SK-N-SH (cell line): ENCODE data around the gene PRMT3. TPM values are rescaled to one million over a fixed set of nuclear protein-coding genes. Genes with fewer than 3 reads are reported as not detected.
A peak's percentile ranks its signal among the peaks of the same experiment; 100 is the strongest.

Experiments
- CTCF ChIA-PET: fragments of 300-600, 350-600 bp; formaldehyde crosslinking; extraction: SDS; loops from one replicate; lab custom pipeline; 2021; lab: Yijun Ruan, JAX
- POLR2A ChIA-PET: fragments of 350-600 bp; sonication (Branson Sonifier 250); formaldehyde crosslinking; extraction: SDS; loops from one replicate; lab custom pipeline; 2020; ENCODE audit warnings: antibody characterized with exemption, inconsistent platforms; lab: Yijun Ruan, JAX
- DNase-seq: peaks from one replicate; pipeline ENCODE4 v3.0.0; 2012
- H2AFZ ChIP-seq: fragments of 200-600 bp; sonication (generic); 2 replicates; pipeline ENCODE4 v1.8.1; 2016; ENCODE audit warnings: antibody characterized with exemption, mild to moderate bottlenecking, low read depth
- H3F3A ChIP-seq: fragments of 200-600 bp; sonication (generic); replicated peaks from 2 replicates; pipeline ENCODE3; 2016; ENCODE audit warnings: antibody characterized with exemption, mild to moderate bottlenecking; ENCODE audit not compliant: insufficient read depth
- H3K27ac ChIP-seq, 2 experiments: fragments of 200-500 bp in 1 of 2; fragments of 200-600 bp in 1 of 2; sonication (Bioruptor generic) in 1 of 2; sonication (generic), shearing (Covaris generic) in 1 of 2; 2 replicates each; pipeline versions ENCODE4 v1.5.1 to v1.6.1; 2014 to 2016; ENCODE audit warnings: low read depth in 2 of 2, inconsistent platforms in 1 of 2, low read length in 1 of 2, mild to moderate bottlenecking in 1 of 2, mixed read lengths in 1 of 2
- H3K27me3 ChIP-seq: fragments of 200-600 bp; sonication (generic), shearing (Covaris generic); 2 replicates; pipeline ENCODE4 v1.6.1; 2016; ENCODE audit warnings: mixed run types; ENCODE audit not compliant: insufficient read depth
- H3K36me3 ChIP-seq, 2 experiments: fragments of 200-500 bp in 1 of 2; fragments of 200-600 bp in 1 of 2; sonication (Bioruptor generic) in 1 of 2; sonication (generic) in 1 of 2; replicated peaks in 1 of 2; 2 replicates each; pipeline versions ENCODE3 to v1.5.1; 2014 to 2016; ENCODE audit warnings: low read length in 1 of 2, mild to moderate bottlenecking in 1 of 2; ENCODE audit not compliant: insufficient read depth in 2 of 2, control insufficient read depth in 1 of 2
- H3K4me1 ChIP-seq, 2 experiments: fragments of 200-500 bp in 1 of 2; fragments of 200-600 bp in 1 of 2; sonication (Bioruptor generic) in 1 of 2; sonication (generic), shearing (Covaris generic) in 1 of 2; 2 replicates each; pipeline versions ENCODE4 v1.5.1 to v1.6.1; 2014 to 2016; ENCODE audit warnings: low read depth in 1 of 2, low read length in 1 of 2, mixed run types in 1 of 2; ENCODE audit not compliant: insufficient read depth in 2 of 2, control insufficient read depth in 1 of 2
- H3K4me2 ChIP-seq: fragments of 200-600 bp; sonication (generic), shearing (Covaris generic); 2 replicates; pipeline ENCODE4 v1.6.1; 2017; ENCODE audit warnings: mixed run types
- H3K4me3 ChIP-seq, 2 experiments: fragments of 200-500 bp in 1 of 2; fragments of 200-600 bp in 1 of 2; sonication (Bioruptor generic) in 1 of 2; sonication (generic), shearing (Covaris generic) in 1 of 2; 2 replicates each; pipeline versions ENCODE4 v1.5.1 to v1.8.1; 2014 to 2016; ENCODE audit warnings: low read depth in 2 of 2, inconsistent platforms in 1 of 2, low read length in 1 of 2, mild to moderate bottlenecking in 1 of 2, mixed read lengths in 1 of 2, moderate library complexity in 1 of 2
- H3K79me2 ChIP-seq: fragments of 200-600 bp; sonication (generic); 2 replicates; pipeline ENCODE4 v1.8.1; 2017; ENCODE audit warnings: mild to moderate bottlenecking; ENCODE audit not compliant: insufficient read depth
- H3K9ac ChIP-seq: fragments of 200-600 bp; sonication (generic); 2 replicates; pipeline ENCODE4 v1.6.1; 2017; ENCODE audit warnings: mixed run types
- H3K9me2 ChIP-seq: fragments of 200-600 bp; sonication (generic); 2 replicates; pipeline ENCODE4 v1.6.1; 2017; ENCODE audit warnings: mixed run types
- H3K9me3 ChIP-seq: fragments of 200-600 bp; sonication (generic); 2 replicates; pipeline ENCODE4 v1.6.1; 2017; ENCODE audit warnings: mixed run types, mild to moderate bottlenecking, moderate library complexity
- H4K20me1 ChIP-seq: fragments of 200-600 bp; sonication (generic); 2 replicates; pipeline ENCODE4 v1.6.1; 2017; ENCODE audit warnings: mild to moderate bottlenecking, mixed run types; ENCODE audit not compliant: insufficient read depth
- CTCF ChIP-seq: fragments of 200-600 bp; sonication (generic); IDR thresholded peaks from 2 replicates; pipeline ENCODE4 v1.6.1; 2017; ENCODE audit warnings: antibody characterized with exemption, mild to moderate bottlenecking, moderate library complexity
- ELF1 ChIP-seq: IDR thresholded peaks from 2 replicates; pipeline ENCODE4 v1.4.0; 2012
- EP300 ChIP-seq, 2 experiments: IDR thresholded peaks; 2 replicates each; pipeline versions ENCODE4 v1.4.0 to v1.6.1; 2012; ENCODE audit warnings: borderline replicate concordance in 1 of 2, low read depth in 1 of 2, low read length in 1 of 2
- FOSL2 ChIP-seq: IDR thresholded peaks from 2 replicates; pipeline ENCODE4 v1.4.0; 2012; ENCODE audit warnings: low read depth, mild to moderate bottlenecking, moderate library complexity, borderline replicate concordance
- MAX ChIP-seq: IDR thresholded peaks from 2 replicates; pipeline ENCODE4 v1.4.0; 2012; ENCODE audit warnings: low read depth
- NRF1 ChIP-seq: IDR thresholded peaks from 2 replicates; pipeline ENCODE4 v1.6.1; 2012; ENCODE audit warnings: low read depth, mild to moderate bottlenecking, low read length
- PBX3 ChIP-seq: IDR thresholded peaks from 2 replicates; pipeline ENCODE4; 2012
- POLR2AphosphoS5 ChIP-seq: IDR thresholded peaks from 2 replicates; pipeline ENCODE4 v1.6.1; 2012; ENCODE audit warnings: low read depth, low read length
- SMC3 ChIP-seq: IDR thresholded peaks from 2 replicates; pipeline ENCODE4 v1.6.1; 2012; ENCODE audit warnings: low read depth, low read length, improper control_type of control experiment
- TAF1 ChIP-seq: IDR thresholded peaks from 2 replicates; pipeline ENCODE4 v1.6.1; 2012; ENCODE audit warnings: low read depth, mild to moderate bottlenecking, low read length, moderate library complexity, borderline replicate concordance
- TEAD4 ChIP-seq: IDR thresholded peaks from 2 replicates; pipeline ENCODE4 v1.4.0; 2012; ENCODE audit warnings: mild to moderate bottlenecking, borderline replicate concordance; ENCODE audit not compliant: insufficient read depth
- ZBTB33 ChIP-seq: IDR thresholded peaks from 2 replicates; pipeline ENCODE4 v1.4.0; 2012; ENCODE audit warnings: low read depth, borderline replicate concordance
- polyA plus RNA-seq, 3 experiments: library from polyadenylated mRNA; depleted of rRNA; stranded (reverse); fragments of >200 nt; gene quantifications; 2 replicates each; pipeline ENCODE4 v1.2.3, GENCODE V29; 2012

PRMT3 gene
- polyA plus RNA-seq, 1 of the 3 experiments (the other 2 are of a cell fraction), result 10.8 TPM

GRCh38 chr11:20367313-20367948, 20.1 kb upstream of the PRMT3 start (continued):
- TF ChIP-seq CTCF, result no peak
- no peak for TF ChIP-seq TEAD4
- TF ChIP-seq ZBTB33, result no peak
- TF ChIP-seq PBX3, result peak; percentile 80
- peak in 1 of 2 experiments; percentile 39; a peak in 1 of 4 replicates for TF ChIP-seq EP300 (IDR thresholded peaks at IDR 0.05; ENCODE audit: borderline replicate concordance in 1 of 2, low read depth in 1 of 2, low read length in 1 of 2)
- TF ChIP-seq POLR2AphosphoS5, result peak; percentile 43; the same call in 1 of the 2 replicates
- no peak for TF ChIP-seq TAF1
- no peak for TF ChIP-seq SMC3
- no peak for TF ChIP-seq NRF1
- no peak for TF ChIP-seq MAX

- H3K9ac ChIP-seq, result no peak overlapping the region
- TF ChIP-seq FOSL2, result peak; percentile 19; the same call in 1 of the 2 replicates
- TF ChIP-seq ELF1, result no peak
- TF ChIP-seq MAX, result no peak
- TF ChIP-seq, all 33 proteins: peak for 1
- H2AFZ ChIP-seq, result no peak overlapping the region
- H3F3A ChIP-seq, result peaks cover 14% of the 10 kb centered on the region
- H3K27ac ChIP-seq, result peak overlapping the region in 1 of 2 experiments; percentile 71; a peak in 2 of 4 replicates
- H3K9me2 ChIP-seq, result no peaks in the 10 kb centered on the region
- H3K27me3 ChIP-seq, result no peaks in the 10 kb centered on the region
- H4K20me1 ChIP-seq, result no peaks in the 10 kb centered on the region
- no peaks in the 10 kb centered on the region for H3K9me3 ChIP-seq
- H3K4me1 ChIP-seq, result peaks cover 0 to 14% of the 10 kb centered on the region in 2 experiments; a peak in 1 of 4 replicates
- H3K36me3 ChIP-seq, result no peaks in the 10 kb centered on the region
- H3K79me2 ChIP-seq, result no peaks in the 10 kb centered on the region
- POLR2A ChIA-PET, result no interaction called here
- H3K4me2 ChIP-seq, result 0 out of 2 replicates have a peak overlapping the region, but pooled peaks have one; percentile 1
- H3K4me3 ChIP-seq, result no peak overlapping the region
- CTCF ChIA-PET, result interaction anchor here (0.8 to 12.6 kb wide), 4 partner anchors 15 to 241 kb away, joined by 4 to 101 read pairs (median 8); no protein-coding TSS in a partner anchor
- no peak for DNase-seq
These were observed 19.1 kb upstream of the PRMT3 start for GRCh38 chr11:20368438-20368837.
